Kasumi-1 (cell line): ENCODE data around the gene SNHG17.
"Not testable (repeated sequence)": the region's sequence is repeated elsewhere in the genome, so short reads cannot be mapped to it uniquely, and the experiment has no call there.

Source experiments
- DNase-seq, 2 experiments: peaks; one replicate each; lab custom pipeline; 2025; lab: John Stamatoyannopoulos, UW

SNHG17 gene

GRCh38 chr20:38420388-38421085, 14.6 kb downstream of the SNHG17 start:
- no peak for DNase-seq

- no peak for DNase-seq
Measured at GRCh38 chr20:38418509-38419204, 16.5 kb downstream of the SNHG17 start.

GRCh38 chr20:38414769-38415450, 20.2 kb downstream of the SNHG17 start:
- no peak for DNase-seq

GRCh38 chr20:38412877-38413577, 22.1 kb downstream of the SNHG17 start:
- no peak for DNase-seq

GRCh38 chr20:38407822-38408221, 27.3 kb downstream of the SNHG17 start:
- DNase-seq, result not testable (repeated sequence)

- no peak for DNase-seq
Measured at GRCh38 chr20:38407321-38407720, 27.8 kb downstream of the SNHG17 start.

- no peak for DNase-seq
Measured at GRCh38 chr20:38406476-38406875, 28.7 kb downstream of the SNHG17 start.

- no peak for DNase-seq
Measured at GRCh38 chr20:38405132-38405531, 30.0 kb downstream of the SNHG17 start.

- no peak for DNase-seq
Measured at GRCh38 chr20:38404016-38404415, 31.1 kb downstream of the SNHG17 start.

GRCh38 chr20:38402816-38403215, 32.3 kb downstream of the SNHG17 start:
- no peak for DNase-seq

GRCh38 chr20:38402089-38402488, 33.0 kb downstream of the SNHG17 start:
- no peak for DNase-seq

GRCh38 chr20:38395751-38396395, 39.3 kb downstream of the SNHG17 start:
- peak; percentile 20 to 45 for DNase-seq

GRCh38 chr20:38395165-38395564, 40.0 kb downstream of the SNHG17 start:
- DNase-seq, result no peak

- DNase-seq, result no peak
Measured at GRCh38 chr20:38393259-38393658, 41.9 kb downstream of the SNHG17 start.

GRCh38 chr20:38392356-38392755, 42.8 kb downstream of the SNHG17 start:
- peak in 1 of 2 experiments; percentile 4 for DNase-seq

GRCh38 chr20:38387953-38388352, 47.2 kb downstream of the SNHG17 start:
- no peak for DNase-seq

GRCh38 chr20:38386851-38387250, 48.3 kb downstream of the SNHG17 start:
- no peak for DNase-seq

- DNase-seq, result no peak
Measured at GRCh38 chr20:38386004-38386403, 49.1 kb downstream of the SNHG17 start.

GRCh38 chr20:38383147-38383546, 52.0 kb downstream of the SNHG17 start:
- DNase-seq, result no peak

- not testable (repeated sequence) for DNase-seq
Measured at GRCh38 chr20:38377838-38378237, 57.3 kb downstream of the SNHG17 start.

GRCh38 chr20:38377039-38377685, 58.0 kb downstream of the SNHG17 start:
- DNase-seq, result no peak
